ENCODE data around the gene LRRC31.

Gene LRRC31

DNA sequence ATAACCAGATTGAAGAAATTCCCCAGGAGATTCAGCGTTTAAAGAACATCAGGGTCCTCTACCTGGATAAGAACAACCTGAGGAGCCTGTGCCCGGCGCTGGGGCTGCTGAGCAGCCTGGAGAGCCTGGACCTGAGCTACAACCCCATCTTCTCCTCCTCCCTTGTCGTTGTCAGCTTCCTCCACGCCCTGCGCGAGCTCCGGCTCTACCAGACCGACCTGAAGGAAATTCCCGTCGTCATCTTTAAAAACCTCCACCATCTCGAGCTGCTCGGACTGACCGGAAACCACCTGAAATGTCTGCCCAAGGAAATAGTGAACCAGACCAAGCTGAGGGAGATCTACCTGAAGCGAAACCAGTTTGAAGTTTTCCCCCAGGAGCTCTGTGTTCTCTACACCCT, 47.6 kb downstream of the LRRC31 start:
- no peaks in the 10 kb centered on the region for H3K27me3 ChIP-seq (ENCODE audit: insufficient read depth, poor library complexity, severe bottlenecking)
- no peaks in the 10 kb centered on the region for H3K36me3 ChIP-seq (ENCODE audit: low read depth)
- H3K4me3 ChIP-seq (ENCODE audit: severe bottlenecking) = no peak overlapping the region
- no peaks in the 10 kb centered on the region for H3K9me3 ChIP-seq (ENCODE audit: severe bottlenecking)
- ATAC-seq (ENCODE audit: low read depth) = no peak
- no peak for DNase-seq (ENCODE audit: low spot score)
- H3K4me1 ChIP-seq (ENCODE audit: insufficient read depth, poor library complexity, severe bottlenecking) = no peaks in the 10 kb centered on the region
- no peak overlapping the region for H3K27ac ChIP-seq (ENCODE audit: poor library complexity, severe bottlenecking)
- TF ChIP-seq, protein P1, sequence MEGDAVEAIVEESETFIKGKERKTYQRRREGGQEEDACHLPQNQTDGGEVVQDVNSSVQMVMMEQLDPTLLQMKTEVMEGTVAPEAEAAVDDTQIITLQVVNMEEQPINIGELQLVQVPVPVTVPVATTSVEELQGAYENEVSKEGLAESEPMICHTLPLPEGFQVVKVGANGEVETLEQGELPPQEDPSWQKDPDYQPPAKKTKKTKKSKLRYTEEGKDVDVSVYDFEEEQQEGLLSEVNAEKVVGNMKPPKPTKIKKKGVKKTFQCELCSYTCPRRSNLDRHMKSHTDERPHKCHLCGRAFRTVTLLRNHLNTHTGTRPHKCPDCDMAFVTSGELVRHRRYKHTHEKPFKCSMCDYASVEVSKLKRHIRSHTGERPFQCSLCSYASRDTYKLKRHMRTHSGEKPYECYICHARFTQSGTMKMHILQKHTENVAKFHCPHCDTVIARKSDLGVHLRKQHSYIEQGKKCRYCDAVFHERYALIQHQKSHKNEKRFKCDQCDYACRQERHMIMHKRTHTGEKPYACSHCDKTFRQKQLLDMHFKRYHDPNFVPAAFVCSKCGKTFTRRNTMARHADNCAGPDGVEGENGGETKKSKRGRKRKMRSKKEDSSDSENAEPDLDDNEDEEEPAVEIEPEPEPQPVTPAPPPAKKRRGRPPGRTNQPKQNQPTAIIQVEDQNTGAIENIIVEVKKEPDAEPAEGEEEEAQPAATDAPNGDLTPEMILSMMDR (IDR thresholded peaks at IDR 0.05; ENCODE audit: poor library complexity, severe bottlenecking) = no peak

GRCh38 chr3:169818316-169818715, 51.4 kb downstream of the LRRC31 start:
- no peaks in the 10 kb centered on the region for H3K36me3 ChIP-seq (ENCODE audit: low read depth)

DNA sequence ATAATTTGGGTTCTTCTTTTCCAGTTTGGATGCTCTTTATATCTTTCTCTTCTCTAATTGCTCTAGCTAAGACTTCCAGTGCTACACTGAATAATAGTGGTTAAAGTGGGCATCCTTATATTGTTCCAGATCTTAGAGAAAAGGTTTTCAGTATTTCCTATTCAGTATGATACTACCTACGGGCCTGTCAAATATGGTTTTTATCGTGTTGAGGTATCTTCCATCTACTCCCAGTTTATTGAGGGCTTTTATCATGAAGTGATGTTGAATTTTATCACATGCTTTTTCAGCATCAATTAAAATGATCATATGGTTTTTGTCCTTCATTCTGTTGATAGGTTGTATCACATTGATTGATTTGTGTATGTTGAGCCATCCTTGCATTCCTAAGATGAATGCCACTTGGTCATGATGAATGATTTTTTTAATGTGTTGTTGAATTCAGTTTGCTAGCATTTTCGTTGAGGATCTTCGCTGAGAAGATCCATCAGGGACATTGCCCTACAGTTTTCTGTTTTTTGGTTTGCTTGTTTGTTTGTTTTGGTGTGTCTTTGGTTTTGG, 54.1 kb downstream of the LRRC31 start:
- no peak overlapping the region for H3K4me3 ChIP-seq (ENCODE audit: severe bottlenecking)
- peaks cover 3% of the 10 kb centered on the region for H3K9me3 ChIP-seq (ENCODE audit: severe bottlenecking)
- DNase-seq (ENCODE audit: low spot score) (no peak), ATAC-seq (ENCODE audit: low read depth) (no peak)
- H3K4me1 ChIP-seq (ENCODE audit: insufficient read depth, poor library complexity, severe bottlenecking) = no peaks in the 10 kb centered on the region
- TF ChIP-seq, protein P1 (IDR thresholded peaks at IDR 0.05; ENCODE audit: poor library complexity, severe bottlenecking) = no peak
- H3K36me3 ChIP-seq (ENCODE audit: low read depth) = no peaks in the 10 kb centered on the region
- H3K27ac ChIP-seq (ENCODE audit: poor library complexity, severe bottlenecking) = no peak overlapping the region
- no peaks in the 10 kb centered on the region for H3K27me3 ChIP-seq (ENCODE audit: insufficient read depth, poor library complexity, severe bottlenecking)

More at GRCh38 chr3:169818316-169818715, 51.4 kb downstream of the LRRC31 start:
- no peaks in the 10 kb centered on the region for H3K4me1 ChIP-seq (ENCODE audit: insufficient read depth, poor library complexity, severe bottlenecking)
- DNase-seq (ENCODE audit: low spot score) = no peak
- TF ChIP-seq, protein P1 (IDR thresholded peaks at IDR 0.05; ENCODE audit: poor library complexity, severe bottlenecking) = no peak
- peak; percentile 14; the same call in 1 of the 3 replicates for ATAC-seq (ENCODE audit: low read depth)
- H3K27me3 ChIP-seq (ENCODE audit: insufficient read depth, poor library complexity, severe bottlenecking) = no peaks in the 10 kb centered on the region
- peaks cover 3% of the 10 kb centered on the region for H3K9me3 ChIP-seq (ENCODE audit: severe bottlenecking)
- H3K4me3 ChIP-seq (ENCODE audit: severe bottlenecking) = no peak overlapping the region
- no peak overlapping the region for H3K27ac ChIP-seq (ENCODE audit: poor library complexity, severe bottlenecking)

DNA sequence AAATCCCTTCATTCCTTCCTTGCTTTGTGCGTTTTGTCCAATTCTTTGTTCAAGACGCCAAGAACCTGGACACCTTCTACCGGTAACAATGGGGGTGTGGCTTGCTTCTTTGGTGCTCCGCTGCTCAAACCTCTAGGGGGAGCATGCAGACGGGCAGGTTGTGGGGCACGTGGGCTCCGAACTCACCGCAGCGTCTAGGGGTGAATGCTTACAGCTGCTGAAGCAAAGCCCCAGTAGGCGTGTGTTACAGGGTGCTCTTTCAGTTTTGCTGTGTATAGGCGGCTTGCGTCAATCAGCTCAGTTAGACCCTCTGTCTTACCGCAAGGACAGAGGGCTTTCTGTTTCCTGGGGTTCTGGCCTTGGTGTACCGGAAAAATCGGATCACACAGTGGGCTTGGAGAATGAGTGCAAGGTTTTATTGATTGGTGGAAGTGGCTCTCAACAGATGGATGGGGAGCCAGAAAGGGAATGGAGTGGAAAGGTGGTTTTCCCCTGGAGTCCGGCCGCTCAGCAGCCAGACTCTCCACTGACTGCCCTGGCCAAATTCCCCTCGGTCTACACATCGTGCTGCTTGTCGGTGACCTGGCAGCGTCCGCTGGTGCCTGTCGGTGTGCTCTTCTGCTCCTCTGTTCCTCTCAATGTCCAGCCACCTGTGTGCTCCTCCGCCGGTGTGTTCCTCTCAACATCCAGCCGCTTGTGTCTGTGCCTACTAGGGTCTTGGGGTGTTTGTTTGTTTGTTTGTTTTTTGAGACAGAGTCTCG, 55.8 kb downstream of the LRRC31 start:
- H3K27ac ChIP-seq (ENCODE audit: poor library complexity, severe bottlenecking) = no peak overlapping the region
- no peaks in the 10 kb centered on the region for H3K27me3 ChIP-seq (ENCODE audit: insufficient read depth, poor library complexity, severe bottlenecking)
- no peaks in the 10 kb centered on the region for H3K36me3 ChIP-seq (ENCODE audit: low read depth)
- ATAC-seq (ENCODE audit: low read depth) (no peak), DNase-seq (ENCODE audit: low spot score) (no peak)
- H3K4me3 ChIP-seq (ENCODE audit: severe bottlenecking) = no peak overlapping the region
- TF ChIP-seq, protein P1 (IDR thresholded peaks at IDR 0.05; ENCODE audit: poor library complexity, severe bottlenecking) = no peak
- no peaks in the 10 kb centered on the region for H3K4me1 ChIP-seq (ENCODE audit: insufficient read depth, poor library complexity, severe bottlenecking)
- H3K9me3 ChIP-seq (ENCODE audit: severe bottlenecking) = peaks cover 3% of the 10 kb centered on the region

- Histone ChIP-seq H3K27me3 (ENCODE audit: insufficient read depth, poor library complexity, severe bottlenecking) (no peaks in the 10 kb centered on the region), H3K36me3 (ENCODE audit: low read depth) (no peaks in the 10 kb centered on the region), H3K4me3 (ENCODE audit: severe bottlenecking) (no peak overlapping the region), H3K4me1 (ENCODE audit: insufficient read depth, poor library complexity, severe bottlenecking) (no peaks in the 10 kb centered on the region), H3K9me3 (ENCODE audit: severe bottlenecking) (peaks cover 3% of the 10 kb centered on the region), H3K27ac (ENCODE audit: poor library complexity, severe bottlenecking) (no peak overlapping the region)
- no peak for ATAC-seq (ENCODE audit: low read depth)
- TF ChIP-seq, protein P1 (IDR thresholded peaks at IDR 0.05; ENCODE audit: poor library complexity, severe bottlenecking) = no peak
- no peak for DNase-seq (ENCODE audit: low spot score)
These were observed 56.5 kb downstream of the LRRC31 start for GRCh38 chr3:169813278-169813677.
